Inferior parietal cortex (tissue), 1 donor: ENCODE measurements around the gene CAV2.

ENCODE experiments used
- DNase-seq: peaks from one replicate; pipeline ENCODE4 v3.0.0-alpha.2; 2016; ENCODE audit errors: extremely low spot score

The CAV2 gene

GRCh38 chr7:116546916-116547315 lies 47.4 kb downstream of the CAV2 start:
- no peak for DNase-seq

- DNase-seq, result no peak
Measured at GRCh38 chr7:116547347-116547746, 47.8 kb downstream of the CAV2 start.

- DNase-seq, result no peak
Measured at GRCh38 chr7:116548506-116548905, 49.0 kb downstream of the CAV2 start.

- no peak for DNase-seq
Measured at GRCh38 chr7:116549370-116549769, 49.8 kb downstream of the CAV2 start.

- DNase-seq, result no peak
Measured at GRCh38 chr7:116551692-116552091, 52.2 kb downstream of the CAV2 start.

- DNase-seq, result no peak
Measured at GRCh38 chr7:116552602-116553001, 53.1 kb downstream of the CAV2 start.

- DNase-seq, result no peak
Measured at GRCh38 chr7:116553168-116553964, 53.8 kb downstream of the CAV2 start.

GRCh38 chr7:116554436-116554835 lies 54.9 kb downstream of the CAV2 start:
- no peak for DNase-seq

GRCh38 chr7:116554911-116555310 lies 55.4 kb downstream of the CAV2 start:
- no peak for DNase-seq

GRCh38 chr7:116557066-116557585 lies 57.6 kb downstream of the CAV2 start:
- no peak for DNase-seq

- DNase-seq, result no peak
Measured at GRCh38 chr7:116557901-116558300, 58.4 kb downstream of the CAV2 start.
